Suprapubic skin (tissue), 3 donors: Measurements from ENCODE around the gene GSTO2.

Experiments
- POLR2A ChIP-seq, 2 donors: fragments of 450-650 bp; IDR thresholded peaks; one replicate each; pipeline ENCODE4 v1.6.1; 2017; ENCODE audit warnings: antibody characterized with exemption in 2 of 2, mild to moderate bottlenecking in 2 of 2, moderate library complexity in 2 of 2
- TF ChIP-seq, protein P1 (sequence below), 2 donors: fragments of 200-600 bp in 1 of 2; fragments of 450-650 bp in 1 of 2; sonication (generic) in 1 of 2; IDR thresholded peaks; one replicate each; pipeline ENCODE4 v1.5.1; 2016 to 2019; ENCODE audit warnings: antibody characterized with exemption in 2 of 2, mild to moderate bottlenecking in 1 of 2, moderate library complexity in 1 of 2

GRCh38 chr10:104276192-104276591 lies 7.2 kb downstream of the GSTO2 start:
- TF ChIP-seq, protein P1, sequence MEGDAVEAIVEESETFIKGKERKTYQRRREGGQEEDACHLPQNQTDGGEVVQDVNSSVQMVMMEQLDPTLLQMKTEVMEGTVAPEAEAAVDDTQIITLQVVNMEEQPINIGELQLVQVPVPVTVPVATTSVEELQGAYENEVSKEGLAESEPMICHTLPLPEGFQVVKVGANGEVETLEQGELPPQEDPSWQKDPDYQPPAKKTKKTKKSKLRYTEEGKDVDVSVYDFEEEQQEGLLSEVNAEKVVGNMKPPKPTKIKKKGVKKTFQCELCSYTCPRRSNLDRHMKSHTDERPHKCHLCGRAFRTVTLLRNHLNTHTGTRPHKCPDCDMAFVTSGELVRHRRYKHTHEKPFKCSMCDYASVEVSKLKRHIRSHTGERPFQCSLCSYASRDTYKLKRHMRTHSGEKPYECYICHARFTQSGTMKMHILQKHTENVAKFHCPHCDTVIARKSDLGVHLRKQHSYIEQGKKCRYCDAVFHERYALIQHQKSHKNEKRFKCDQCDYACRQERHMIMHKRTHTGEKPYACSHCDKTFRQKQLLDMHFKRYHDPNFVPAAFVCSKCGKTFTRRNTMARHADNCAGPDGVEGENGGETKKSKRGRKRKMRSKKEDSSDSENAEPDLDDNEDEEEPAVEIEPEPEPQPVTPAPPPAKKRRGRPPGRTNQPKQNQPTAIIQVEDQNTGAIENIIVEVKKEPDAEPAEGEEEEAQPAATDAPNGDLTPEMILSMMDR (IDR thresholded peaks at IDR 0.05), result no peak
- TF ChIP-seq POLR2A (IDR thresholded peaks at IDR 0.05), result no peak
